ENCODE results near the gene PXDC1.
"Not testable (repeated sequence)": the region's sequence is repeated elsewhere in the genome, so short reads cannot be mapped to it uniquely, and the experiment has no call there.

PXDC1 gene

GRCh38 chr6:3729603-3730344, 21.7 kb downstream of the PXDC1 start:
- no peak for DNase-seq

GRCh38 chr6:3727593-3728108, 23.9 kb downstream of the PXDC1 start:
- no peak for DNase-seq

- no peak for DNase-seq
Observed at GRCh38 chr6:3727036-3727435, 24.5 kb downstream of the PXDC1 start.

- no peak for DNase-seq
Observed at GRCh38 chr6:3726421-3726820, 25.1 kb downstream of the PXDC1 start.

GRCh38 chr6:3725145-3726047, 26.1 kb downstream of the PXDC1 start:
- no peak for DNase-seq

- DNase-seq, result no peak
Observed at GRCh38 chr6:3724451-3725144, 26.9 kb downstream of the PXDC1 start.

GRCh38 chr6:3723966-3724365, 27.5 kb downstream of the PXDC1 start:
- DNase-seq, result no peak

- DNase-seq, result no peak
Observed at GRCh38 chr6:3723251-3723650, 28.3 kb downstream of the PXDC1 start.

GRCh38 chr6:3722785-3723184, 28.7 kb downstream of the PXDC1 start:
- no peak for DNase-seq

GRCh38 chr6:3721810-3722621, 29.5 kb downstream of the PXDC1 start:
- DNase-seq, result no peak

- not testable (repeated sequence) for DNase-seq
Observed at GRCh38 chr6:3720770-3721169, 30.7 kb downstream of the PXDC1 start.

GRCh38 chr6:3719462-3720308, 31.8 kb downstream of the PXDC1 start:
- DNase-seq, result no peak

GRCh38 chr6:3718407-3718806, 33.1 kb downstream of the PXDC1 start:
- DNase-seq, result no peak

GRCh38 chr6:3715285-3715684, 36.2 kb downstream of the PXDC1 start:
- no peak for DNase-seq

GRCh38 chr6:3714768-3715167, 36.7 kb downstream of the PXDC1 start:
- no peak for DNase-seq

GRCh38 chr6:3714111-3714510, 37.4 kb downstream of the PXDC1 start:
- DNase-seq, result no peak

GRCh38 chr6:3712827-3713665, 38.5 kb downstream of the PXDC1 start:
- no peak for DNase-seq

GRCh38 chr6:3711776-3712175, 39.7 kb downstream of the PXDC1 start:
- no peak for DNase-seq

- no peak for DNase-seq
Observed at GRCh38 chr6:3710403-3710802, 41.1 kb downstream of the PXDC1 start.

- no peak for DNase-seq
Observed at GRCh38 chr6:3708540-3708939, 43.0 kb downstream of the PXDC1 start.

Data from NCI-H1417 (cell line).